Jurkat, Clone E6-1 (cell line): ENCODE measurements around the gene SRGAP2.
"Not testable (repeated sequence)": the region's sequence is repeated elsewhere in the genome, so short reads cannot be mapped to it uniquely, and the experiment has no call there.

ENCODE experiments used
- DNase-seq: peaks from one replicate; pipeline ENCODE4 v3.0.0-alpha.2; 2011; ENCODE audit warnings: low read depth, low spot score
- H3K4me3 ChIP-seq: 2 replicates; pipeline ENCODE4 v1.5.1; 2011; ENCODE audit warnings: mild to moderate bottlenecking, low read length, control low read depth, moderate library complexity

The SRGAP2 gene

GRCh38 chr1:206204159-206204511 lies 794 bp downstream of the SRGAP2 start:
- not testable (repeated sequence) for DNase-seq
- peak overlapping the region; percentile 48 for H3K4me3 ChIP-seq

- DNase-seq, H3K4me3 ChIP-seq: not testable (repeated sequence)
Measured at GRCh38 chr1:206204871-206205270, 1.5 kb downstream of the SRGAP2 start.

GRCh38 chr1:206205569-206205968 lies 2.2 kb downstream of the SRGAP2 start:
- not testable (repeated sequence) for H3K4me3 ChIP-seq

GRCh38 chr1:206210802-206211201 lies 7.5 kb downstream of the SRGAP2 start:
- not testable (repeated sequence) for DNase-seq, H3K4me3 ChIP-seq

More at GRCh38 chr1:206205569-206205968, 2.2 kb downstream of the SRGAP2 start:
- DNase-seq, result not testable (repeated sequence)

- not testable (repeated sequence) for DNase-seq, H3K4me3 ChIP-seq
Measured at GRCh38 chr1:206215600-206216392, 12.5 kb downstream of the SRGAP2 start.

GRCh38 chr1:206218285-206218684 lies 14.9 kb downstream of the SRGAP2 start:
- DNase-seq, H3K4me3 ChIP-seq: not testable (repeated sequence)

GRCh38 chr1:206218765-206219164 lies 15.4 kb downstream of the SRGAP2 start:
- DNase-seq, H3K4me3 ChIP-seq: not testable (repeated sequence)

- DNase-seq, H3K4me3 ChIP-seq: not testable (repeated sequence)
Measured at GRCh38 chr1:206219514-206220331, 16.4 kb downstream of the SRGAP2 start.

- H3K4me3 ChIP-seq, DNase-seq: not testable (repeated sequence)
Measured at GRCh38 chr1:206220332-206221000, 17.1 kb downstream of the SRGAP2 start.

GRCh38 chr1:206221585-206221984 lies 18.2 kb downstream of the SRGAP2 start:
- H3K4me3 ChIP-seq, DNase-seq: not testable (repeated sequence)

- H3K4me3 ChIP-seq, DNase-seq: not testable (repeated sequence)
Measured at GRCh38 chr1:206224190-206224776, 20.9 kb downstream of the SRGAP2 start.

GRCh38 chr1:206225386-206225785 lies 22.0 kb downstream of the SRGAP2 start:
- H3K4me3 ChIP-seq, DNase-seq: not testable (repeated sequence)

GRCh38 chr1:206226886-206227285 lies 23.5 kb downstream of the SRGAP2 start:
- not testable (repeated sequence) for DNase-seq, H3K4me3 ChIP-seq

- DNase-seq, H3K4me3 ChIP-seq: not testable (repeated sequence)
Measured at GRCh38 chr1:206229286-206229685, 25.9 kb downstream of the SRGAP2 start.

- not testable (repeated sequence) for H3K4me3 ChIP-seq, DNase-seq
Measured at GRCh38 chr1:206231989-206232388, 28.6 kb downstream of the SRGAP2 start.

- H3K4me3 ChIP-seq, DNase-seq: not testable (repeated sequence)
Measured at GRCh38 chr1:206232970-206233645, 29.8 kb downstream of the SRGAP2 start.

- H3K4me3 ChIP-seq, DNase-seq: not testable (repeated sequence)
Measured at GRCh38 chr1:206234189-206234916, 31.0 kb downstream of the SRGAP2 start.

- H3K4me3 ChIP-seq, DNase-seq: not testable (repeated sequence)
Measured at GRCh38 chr1:206235190-206235589, 31.8 kb downstream of the SRGAP2 start.
